ENCODE results near the gene NAA38.

The NAA38 gene

DNA sequence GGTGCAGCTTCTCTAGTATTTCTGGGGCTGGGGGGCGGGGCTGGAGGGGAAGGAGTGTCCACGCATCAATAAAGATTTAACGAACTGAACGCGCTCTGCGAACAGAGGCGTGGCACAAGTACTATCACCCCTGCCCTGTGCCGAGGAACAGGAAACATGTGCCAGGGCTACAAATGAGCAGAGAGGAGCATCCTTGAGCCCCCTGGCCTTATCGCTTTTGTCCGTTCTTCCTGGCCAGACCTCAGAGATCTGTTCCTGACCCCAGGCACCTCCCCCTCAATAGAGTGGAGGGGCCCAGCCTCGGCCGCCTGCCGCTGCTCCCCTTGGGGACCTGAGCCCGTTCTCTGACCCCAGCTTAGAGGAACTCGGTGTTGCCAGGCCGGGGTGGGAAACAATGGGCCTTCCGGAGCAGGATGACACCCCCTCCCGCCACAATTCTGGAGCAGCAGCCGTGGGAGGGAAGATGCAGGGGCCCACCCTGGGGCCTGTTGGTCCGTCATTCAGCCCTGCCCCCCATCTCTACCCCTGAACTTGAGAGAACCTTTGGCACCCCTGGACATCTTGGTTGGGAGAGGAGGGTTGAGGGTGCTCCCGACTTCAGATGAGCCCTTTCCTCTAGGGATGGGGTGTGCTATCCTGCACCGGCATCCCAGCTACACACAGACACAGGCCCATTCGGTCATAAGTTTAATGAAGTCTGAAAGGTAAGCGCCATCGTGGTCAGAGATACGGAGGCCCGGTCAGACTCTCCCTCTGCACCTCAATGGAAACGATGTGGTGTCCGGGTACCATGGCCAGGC is 1.1 kb downstream of the NAA38 start:
- intact Hi-C loops (cut with DNase I), result loop anchor here (5.0 kb wide), 2 partner anchors 34 to 131 kb away; no protein-coding TSS in a partner anchor

DNA sequence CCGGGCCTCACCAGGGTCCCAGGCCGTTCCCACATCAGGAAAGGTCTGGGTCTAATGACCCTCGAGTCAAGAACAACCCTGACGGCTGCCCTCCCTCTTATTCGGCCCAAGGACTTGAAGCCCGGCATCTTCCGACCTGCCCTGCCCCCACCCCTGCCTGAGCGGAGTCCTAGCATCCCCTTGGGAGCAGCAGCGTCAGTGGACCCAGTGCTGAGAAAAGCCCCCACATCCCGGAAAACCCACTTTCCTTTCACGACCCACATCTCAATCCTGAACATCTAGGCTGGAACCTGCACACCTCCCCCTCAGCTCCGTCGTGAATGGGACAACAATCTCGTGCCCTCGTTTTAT is 1.7 kb downstream of the NAA38 start:
- DNase-seq, result peak in 3 of 42 donors; percentile 28 to 44 (median 35)
- intact Hi-C loops (cut with DNase I), result loop anchor here (5.0 kb wide), 2 partner anchors 33 to 132 kb away; no protein-coding TSS in a partner anchor

More for the DNA sequence above, 1.1 kb downstream of the NAA38 start:
- DNase-seq, result peak in 5 of 42 donors; percentile 17 to 42 (median 30)

DNA sequence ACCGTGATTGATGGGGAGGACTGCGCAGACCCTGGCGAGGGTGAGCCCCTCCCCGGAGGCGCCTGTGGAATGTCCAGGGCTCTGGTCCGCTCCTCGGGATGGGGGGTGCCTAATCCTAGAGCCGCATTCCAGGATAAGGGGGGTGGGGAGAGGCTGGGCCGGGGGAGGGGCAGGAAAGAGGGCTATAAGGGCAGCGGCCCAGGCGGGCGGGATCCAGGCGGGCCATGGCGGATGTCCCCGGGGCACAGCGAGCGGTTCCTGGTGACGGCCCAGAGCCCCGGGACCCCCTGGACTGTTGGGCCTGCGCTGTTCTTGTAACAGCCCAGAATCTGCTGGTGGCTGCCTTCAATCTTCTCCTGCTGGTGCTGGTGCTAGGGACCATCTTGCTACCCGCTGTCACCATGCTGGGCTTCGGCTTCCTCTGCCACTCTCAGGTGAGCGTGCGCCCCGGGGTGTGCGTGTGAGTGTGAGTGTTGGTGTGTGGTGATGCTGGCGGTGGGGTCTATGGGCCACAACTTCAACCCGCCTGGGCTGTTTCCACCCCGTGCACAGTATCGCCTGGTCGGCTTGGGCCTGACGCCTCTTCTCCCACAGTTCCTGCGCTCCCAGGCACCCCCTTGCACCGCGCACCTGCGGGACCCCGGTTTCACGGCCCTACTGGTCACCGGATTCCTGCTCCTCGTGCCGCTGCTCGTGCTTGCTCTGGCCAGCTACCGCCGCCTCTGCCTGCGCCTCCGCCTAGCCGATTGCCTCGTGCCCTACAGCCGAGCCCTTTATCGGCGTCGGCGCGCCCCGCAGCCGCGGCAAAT is 2.3 kb downstream of the NAA38 start, which contains the start of gene TMEM88:
TSS of gene TMEM88 (plus strand) at position 216 of the 809 bp plus-strand sequence. CDS start at position 225, 9 bp downstream.
- intact Hi-C loops (cut with DNase I), result loop anchor here (5.0 kb wide), 3 partner anchors 33 to 132 kb away; no protein-coding TSS in a partner anchor
- DNase-seq, result peak in 2 of 42 donors; percentile 34 to 42

DNA sequence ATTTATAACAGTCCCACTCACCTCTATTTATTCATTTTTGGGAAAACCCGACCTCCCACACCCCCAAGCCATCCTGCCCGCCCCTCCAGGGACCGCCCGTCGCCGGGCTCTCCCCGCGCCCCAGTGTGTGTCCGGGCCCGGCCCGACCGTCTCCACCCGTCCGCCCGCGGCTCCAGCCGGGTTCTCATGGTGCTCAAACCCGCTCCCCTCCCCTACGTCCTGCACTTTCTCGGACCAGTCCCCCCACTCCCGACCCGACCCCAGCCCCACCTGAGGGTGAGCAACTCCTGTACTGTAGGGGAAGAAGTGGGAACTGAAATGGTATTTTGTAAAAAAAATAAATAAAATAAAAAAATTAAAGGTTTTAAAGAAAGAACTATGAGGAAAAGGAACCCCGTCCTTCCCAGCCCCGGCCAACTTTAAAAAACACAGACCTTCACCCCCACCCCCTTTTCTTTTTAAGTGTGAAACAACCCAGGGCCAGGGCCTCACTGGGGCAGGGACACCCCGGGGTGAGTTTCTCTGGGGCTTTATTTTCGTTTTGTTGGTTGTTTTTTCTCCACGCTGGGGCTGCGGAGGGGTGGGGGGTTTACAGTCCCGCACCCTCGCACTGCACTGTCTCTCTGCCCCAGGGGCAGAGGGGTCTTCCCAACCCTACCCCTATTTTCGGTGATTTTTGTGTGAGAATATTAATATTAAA is 3.1 kb downstream of the NAA38 start:
- DNase-seq, result peak in 2 of 42 donors; percentile 32 to 42
- intact Hi-C loops (cut with DNase I), result loop anchor here (5.0 kb wide), 1 partner anchor 112 kb away; no protein-coding TSS in a partner anchor

DNA sequence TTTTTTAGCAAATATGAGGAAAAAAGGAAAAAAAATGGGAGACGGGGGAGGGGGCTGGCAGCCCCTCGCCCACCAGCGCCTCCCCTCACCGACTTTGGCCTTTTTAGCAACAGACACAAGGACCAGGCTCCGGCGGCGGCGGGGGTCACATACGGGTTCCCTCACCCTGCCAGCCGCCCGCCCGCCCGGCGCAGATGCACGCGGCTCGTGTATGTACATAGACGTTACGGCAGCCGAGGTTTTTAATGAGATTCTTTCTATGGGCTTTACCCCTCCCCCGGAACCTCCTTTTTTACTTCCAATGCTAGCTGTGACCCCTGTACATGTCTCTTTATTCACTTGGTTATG is 3.7 kb downstream of the NAA38 start:
- intact Hi-C loops (cut with DNase I), result loop anchor here (5.0 kb wide), 1 partner anchor 111 kb away; no protein-coding TSS in a partner anchor
- DNase-seq, result peak in 2 of 42 donors; percentile 26 to 41

DNA sequence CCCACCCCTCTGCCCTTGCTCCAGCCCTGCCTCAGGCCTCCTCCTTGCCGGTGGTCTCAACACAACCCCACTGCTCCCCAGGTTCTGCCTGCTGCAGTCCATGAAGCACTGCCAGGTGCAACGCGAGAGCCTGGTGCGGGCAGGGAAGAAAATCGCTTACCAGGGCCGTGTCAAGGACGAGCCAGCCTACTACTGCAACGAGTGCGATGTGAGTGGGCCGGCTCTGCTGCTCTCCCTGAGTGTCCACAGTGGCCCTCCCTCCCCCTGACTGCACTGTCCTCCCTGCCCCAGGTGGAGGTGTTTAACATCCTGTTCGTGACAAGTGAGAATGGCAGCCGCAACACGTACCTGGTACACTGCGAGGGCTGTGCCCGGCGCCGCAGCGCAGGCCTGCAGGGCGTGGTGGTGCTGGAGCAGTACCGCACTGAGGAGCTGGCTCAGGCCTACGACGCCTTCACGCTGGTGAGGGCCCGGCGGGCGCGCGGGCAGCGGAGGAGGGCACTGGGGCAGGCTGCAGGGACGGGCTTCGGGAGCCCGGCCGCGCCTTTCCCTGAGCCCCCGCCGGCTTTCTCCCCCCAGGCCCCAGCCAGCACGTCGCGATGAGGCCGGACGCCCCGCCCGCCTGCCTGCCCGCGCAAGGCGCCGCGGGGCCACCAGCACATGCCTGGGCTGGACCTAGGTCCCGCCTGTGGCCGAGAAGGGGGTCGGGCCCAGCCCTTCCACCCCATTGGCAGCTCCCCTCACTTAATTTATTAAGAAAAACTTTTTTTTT is 4.3 kb downstream of the NAA38 start:
- intact Hi-C loops (cut with DNase I), result loop anchor here (5.0 kb wide), 1 partner anchor 111 kb away; no protein-coding TSS in a partner anchor
- peak in 1 of 42 donors; percentile 13 for DNase-seq

DNA sequence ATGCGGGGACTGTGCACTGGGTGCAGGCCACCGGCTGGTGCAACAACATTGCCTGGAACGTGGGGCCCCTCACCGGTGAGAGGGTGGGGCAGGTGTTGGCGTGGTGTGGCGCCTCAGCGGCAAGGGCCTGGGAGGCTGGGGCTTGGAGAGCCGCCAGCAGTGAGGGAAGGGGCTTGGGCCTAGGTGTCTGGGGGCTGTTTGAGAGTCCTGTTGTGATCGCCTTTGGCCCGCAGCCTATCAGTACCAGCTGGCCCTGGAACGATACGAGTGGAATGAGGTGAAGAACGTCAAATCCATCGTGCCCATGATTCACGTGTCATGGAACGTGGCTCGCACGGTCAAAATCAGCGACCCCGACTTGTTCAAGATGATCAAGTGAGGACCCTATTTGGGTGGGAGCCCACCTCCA is 5.1 kb downstream of the NAA38 start:
- no peak for DNase-seq
- intact Hi-C loops (cut with DNase I), result loop anchor here (5.0 kb wide), 1 partner anchor 110 kb away; no protein-coding TSS in a partner anchor

DNA sequence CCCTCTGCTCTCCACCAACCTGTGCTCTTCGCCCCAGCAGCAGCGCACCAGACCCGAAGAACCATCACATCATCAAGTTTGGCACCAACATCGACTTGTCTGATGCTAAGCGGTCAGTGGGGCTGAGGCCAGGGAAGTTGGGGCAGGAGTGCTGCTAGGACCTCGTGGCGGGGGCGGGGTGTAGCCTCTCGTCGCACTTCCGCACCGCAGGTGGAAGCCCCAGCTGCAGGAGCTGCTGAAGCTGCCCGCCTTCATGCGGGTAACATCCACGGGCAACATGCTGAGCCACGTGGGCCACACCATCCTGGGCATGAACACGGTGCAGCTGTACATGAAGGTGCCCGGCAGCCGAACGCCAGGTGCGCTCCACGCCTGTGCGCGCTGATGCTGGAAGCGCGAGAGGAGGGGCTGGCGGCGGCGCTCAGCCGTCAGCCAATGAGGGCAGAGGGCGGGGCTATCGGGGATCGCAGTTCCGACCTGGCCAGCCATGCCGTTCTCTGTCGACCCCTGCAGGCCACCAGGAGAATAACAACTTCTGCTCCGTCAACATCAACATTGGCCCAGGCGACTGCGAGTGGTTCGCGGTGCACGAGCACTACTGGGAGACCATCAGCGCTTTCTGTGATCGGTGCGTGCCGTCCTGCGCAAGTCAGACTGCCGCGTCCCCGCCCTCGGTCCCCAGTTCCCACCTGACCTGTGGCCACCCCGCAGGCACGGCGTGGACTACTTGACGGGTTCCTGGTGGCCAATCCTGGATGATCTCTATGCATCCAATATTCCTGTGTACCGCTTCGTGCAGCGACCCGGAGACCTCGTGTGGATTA is 5.7 kb downstream of the NAA38 start:
- intact Hi-C loops (cut with DNase I), result loop anchor here (5.0 kb wide), 1 partner anchor 109 kb away; no protein-coding TSS in a partner anchor
- peak; percentile 75 to 97 (median 94) for DNase-seq

DNA sequence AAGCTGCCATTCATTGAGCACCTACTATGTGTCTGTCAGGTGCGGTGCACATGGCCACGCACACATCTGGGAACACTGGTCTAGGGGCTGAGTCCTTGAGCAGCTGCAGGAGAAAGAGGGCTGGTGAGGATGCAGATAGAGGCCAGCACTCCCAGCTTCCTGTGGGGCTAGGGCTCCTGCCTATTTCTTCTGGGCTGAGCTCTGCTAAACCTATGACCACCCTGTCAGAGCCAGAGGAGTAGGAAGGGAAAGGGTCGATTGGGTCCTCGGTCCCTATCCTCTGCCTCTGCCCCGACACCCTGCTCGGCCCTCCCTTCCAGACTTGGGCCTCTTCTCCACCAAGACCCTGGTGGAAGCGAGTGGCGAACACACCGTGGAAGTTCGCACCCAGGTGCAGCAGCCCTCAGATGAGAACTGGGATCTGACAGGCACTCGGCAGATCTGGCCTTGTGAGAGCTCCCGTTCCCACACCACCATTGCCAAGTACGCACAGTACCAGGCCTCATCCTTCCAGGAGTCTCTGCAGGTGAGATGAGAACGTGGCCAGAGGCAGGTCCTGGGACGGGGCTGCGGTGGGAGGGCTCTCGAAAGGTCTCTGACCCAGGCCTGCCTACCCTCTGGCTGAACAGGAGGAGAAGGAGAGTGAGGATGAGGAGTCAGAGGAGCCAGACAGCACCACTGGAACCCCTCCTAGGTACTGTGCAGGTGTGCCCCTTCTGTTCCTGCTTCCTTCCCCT is 6.5 kb downstream of the NAA38 start:
- intact Hi-C loops (cut with DNase I), result loop anchor here (5.0 kb wide), 1 partner anchor 109 kb away; no protein-coding TSS in a partner anchor
- no peak for DNase-seq

DNA sequence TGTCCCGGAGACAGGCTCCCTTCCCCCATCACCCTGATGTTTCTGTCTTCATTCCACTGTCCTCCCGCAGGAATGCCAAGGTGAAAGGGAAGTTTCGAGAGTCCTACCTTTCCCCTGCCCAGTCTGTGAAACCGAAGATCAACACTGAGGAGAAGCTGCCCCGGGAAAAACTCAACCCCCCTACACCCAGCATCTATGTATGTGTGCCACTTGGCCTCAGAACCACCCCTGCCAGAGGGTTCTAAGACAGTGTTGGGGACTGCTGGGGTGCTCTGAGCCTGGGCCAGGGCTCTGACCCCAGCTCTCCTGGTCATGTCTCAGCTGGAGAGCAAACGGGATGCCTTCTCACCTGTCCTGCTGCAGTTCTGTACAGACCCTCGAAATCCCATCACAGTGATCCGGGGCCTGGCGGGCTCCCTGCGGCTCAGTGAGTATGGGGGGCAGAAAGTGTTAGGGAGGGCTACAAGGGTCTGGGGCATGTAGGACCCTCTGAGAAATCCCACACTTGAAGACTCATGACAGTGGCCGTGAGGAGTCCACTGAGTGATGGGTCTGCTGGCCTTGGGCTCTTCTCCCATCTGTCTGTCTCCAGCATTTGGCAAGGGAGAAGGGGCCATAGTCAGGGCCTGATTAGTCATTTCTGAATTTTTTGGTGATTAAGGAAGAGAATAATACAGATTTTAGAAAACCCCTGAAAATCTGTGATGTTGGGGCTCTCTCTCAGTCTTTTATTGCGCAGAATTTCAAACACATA is 7.4 kb downstream of the NAA38 start:
- intact Hi-C loops (cut with DNase I), result loop anchor here (5.0 kb wide), 1 partner anchor 108 kb away; no protein-coding TSS in a partner anchor
- DNase-seq, result no peak

DNA sequence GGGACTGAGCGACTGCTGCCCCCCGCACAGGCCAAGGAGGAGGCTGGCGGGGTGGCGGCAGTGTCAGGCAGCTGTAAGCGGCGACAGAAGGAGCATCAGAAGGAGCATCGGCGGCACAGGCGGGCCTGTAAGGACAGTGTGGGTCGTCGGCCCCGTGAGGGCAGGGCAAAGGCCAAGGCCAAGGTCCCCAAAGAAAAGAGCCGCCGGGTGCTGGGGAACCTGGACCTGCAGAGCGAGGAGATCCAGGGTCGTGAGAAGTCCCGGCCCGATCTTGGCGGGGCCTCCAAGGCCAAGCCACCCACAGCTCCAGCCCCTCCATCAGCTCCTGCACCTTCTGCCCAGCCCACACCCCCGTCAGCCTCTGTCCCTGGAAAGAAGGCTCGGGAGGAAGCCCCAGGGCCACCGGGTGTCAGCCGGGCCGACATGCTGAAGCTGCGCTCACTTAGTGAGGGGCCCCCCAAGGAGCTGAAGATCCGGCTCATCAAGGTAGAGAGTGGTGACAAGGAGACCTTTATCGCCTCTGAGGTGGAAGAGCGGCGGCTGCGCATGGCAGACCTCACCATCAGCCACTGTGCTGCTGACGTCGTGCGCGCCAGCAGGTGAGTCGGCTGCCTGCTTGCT is 8.1 kb downstream of the NAA38 start:
- DNase-seq, result no peak
- intact Hi-C loops (cut with DNase I), result no loop called here

DNA sequence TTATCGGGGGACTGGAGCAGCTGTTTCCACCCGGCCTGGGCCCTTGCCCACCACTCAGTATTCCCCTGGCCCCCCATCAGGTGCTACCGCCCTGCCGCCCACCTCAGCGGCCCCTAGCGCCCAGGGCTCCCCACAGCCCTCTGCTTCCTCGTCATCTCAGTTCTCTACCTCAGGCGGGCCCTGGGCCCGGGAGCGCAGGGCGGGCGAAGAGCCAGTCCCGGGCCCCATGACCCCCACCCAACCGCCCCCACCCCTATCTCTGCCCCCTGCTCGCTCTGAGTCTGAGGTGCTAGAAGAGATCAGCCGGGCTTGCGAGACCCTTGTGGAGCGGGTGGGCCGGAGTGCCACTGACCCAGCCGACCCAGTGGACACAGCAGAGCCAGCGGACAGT is 8.6 kb downstream of the NAA38 start:
- intact Hi-C loops (cut with DNase I), result no loop called here
- no peak for DNase-seq

DNA sequence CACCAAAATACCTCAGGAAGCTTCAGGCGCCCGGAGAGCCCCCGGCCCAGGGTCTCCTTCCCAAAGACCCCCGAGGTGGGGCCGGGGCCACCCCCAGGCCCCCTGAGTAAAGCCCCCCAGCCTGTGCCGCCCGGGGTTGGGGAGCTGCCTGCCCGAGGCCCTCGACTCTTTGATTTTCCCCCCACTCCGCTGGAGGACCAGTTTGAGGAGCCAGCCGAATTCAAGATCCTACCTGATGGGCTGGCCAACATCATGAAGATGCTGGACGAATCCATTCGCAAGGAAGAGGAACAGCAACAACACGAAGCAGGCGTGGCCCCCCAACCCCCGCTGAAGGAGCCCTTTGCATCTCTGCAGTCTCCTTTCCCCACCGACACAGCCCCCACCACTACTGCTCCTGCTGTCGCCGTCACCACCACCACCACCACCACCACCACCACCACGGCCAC is 9.2 kb downstream of the NAA38 start:
- intact Hi-C loops (cut with DNase I), result no loop called here
- DNase-seq, result no peak

DNA sequence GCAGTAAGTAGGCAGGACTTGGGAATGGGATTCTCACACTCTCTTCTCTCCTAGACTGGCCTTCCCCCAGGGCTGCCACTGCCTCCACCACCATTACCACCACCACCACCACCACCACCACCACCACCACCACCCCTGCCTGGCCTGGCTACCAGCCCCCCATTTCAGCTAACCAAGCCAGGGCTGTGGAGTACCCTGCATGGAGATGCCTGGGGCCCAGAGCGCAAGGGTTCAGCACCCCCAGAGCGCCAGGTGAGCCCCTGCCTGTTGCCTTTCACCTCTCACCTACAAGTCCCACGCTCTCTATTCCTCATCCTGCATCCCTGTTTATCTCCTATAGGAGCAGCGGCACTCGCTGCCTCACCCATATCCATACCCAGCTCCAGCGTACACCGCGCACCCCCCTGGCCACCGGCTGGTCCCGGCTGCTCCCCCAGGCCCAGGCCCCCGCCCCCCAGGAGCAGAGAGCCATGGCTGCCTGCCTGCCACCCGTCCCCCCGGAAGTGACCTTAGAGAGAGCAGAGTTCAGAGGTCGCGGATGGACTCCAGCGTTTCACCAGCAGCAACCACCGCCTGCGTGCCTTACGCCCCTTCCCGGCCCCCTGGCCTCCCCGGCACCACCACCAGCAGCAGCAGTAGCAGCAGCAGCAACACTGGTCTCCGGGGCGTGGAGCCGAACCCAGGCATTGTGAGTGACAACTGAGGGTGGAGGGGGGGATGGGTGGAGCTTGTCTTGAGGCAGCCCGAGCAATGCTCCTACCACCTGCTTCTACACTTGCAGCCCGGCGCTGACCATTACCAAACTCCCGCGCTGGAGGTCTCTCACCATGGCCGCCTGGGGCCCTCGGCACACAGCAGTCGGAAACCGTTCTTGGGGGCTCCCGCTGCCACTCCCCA is 10.3 kb downstream of the NAA38 start:
- DNase-seq, result no peak
- intact Hi-C loops (cut with DNase I), result no loop called here

Data from head of caudate nucleus (tissue), 42 donors.